WERI-Rb-1 (cell line): ENCODE data around the gene GMPR.

Experiments
- DNase-seq: peaks from one replicate; pipeline ENCODE4 v3.0.0-alpha.2; 2020
- H3K27ac ChIP-seq: fragments of 250-450 bp; sonication (Bioruptor Pico); 2 replicates; pipeline ENCODE4 v1.5.1; 2020; ENCODE audit warnings: mild to moderate bottlenecking, moderate library complexity
- H3K27me3 ChIP-seq: fragments of 250-450 bp; sonication (Bioruptor Pico); 2 replicates; pipeline ENCODE4 v1.5.1; 2021; ENCODE audit warnings: mild to moderate bottlenecking, low read depth, moderate library complexity; ENCODE audit not compliant: insufficient read depth, severe bottlenecking
- H3K36me3 ChIP-seq: fragments of 250-450 bp; sonication (Bioruptor Pico); 2 replicates; pipeline ENCODE4 v1.5.1; 2020; ENCODE audit warnings: mild to moderate bottlenecking, moderate library complexity
- H3K4me3 ChIP-seq: 2 replicates; pipeline ENCODE4 v1.5.1; 2011; ENCODE audit warnings: low read depth, mild to moderate bottlenecking, control low read depth, low read length
- H3K9me3 ChIP-seq: fragments of 250-450 bp; sonication (Bioruptor Pico); 2 replicates; pipeline ENCODE4 v1.5.1; 2021; ENCODE audit warnings: mild to moderate bottlenecking, moderate library complexity; ENCODE audit not compliant: severe bottlenecking
- TF ChIP-seq, protein P1 (sequence below): IDR thresholded peaks from 2 replicates; pipeline ENCODE4 v1.5.1; 2011; ENCODE audit warnings: low read depth, mild to moderate bottlenecking, control low read depth, inconsistent platforms, low read length

GMPR gene

GRCh38 chr6:16343593-16343992 lies 105.2 kb downstream of the GMPR start:
- no peaks in the 10 kb centered on the region for H3K36me3 ChIP-seq
- TF ChIP-seq, protein P1, sequence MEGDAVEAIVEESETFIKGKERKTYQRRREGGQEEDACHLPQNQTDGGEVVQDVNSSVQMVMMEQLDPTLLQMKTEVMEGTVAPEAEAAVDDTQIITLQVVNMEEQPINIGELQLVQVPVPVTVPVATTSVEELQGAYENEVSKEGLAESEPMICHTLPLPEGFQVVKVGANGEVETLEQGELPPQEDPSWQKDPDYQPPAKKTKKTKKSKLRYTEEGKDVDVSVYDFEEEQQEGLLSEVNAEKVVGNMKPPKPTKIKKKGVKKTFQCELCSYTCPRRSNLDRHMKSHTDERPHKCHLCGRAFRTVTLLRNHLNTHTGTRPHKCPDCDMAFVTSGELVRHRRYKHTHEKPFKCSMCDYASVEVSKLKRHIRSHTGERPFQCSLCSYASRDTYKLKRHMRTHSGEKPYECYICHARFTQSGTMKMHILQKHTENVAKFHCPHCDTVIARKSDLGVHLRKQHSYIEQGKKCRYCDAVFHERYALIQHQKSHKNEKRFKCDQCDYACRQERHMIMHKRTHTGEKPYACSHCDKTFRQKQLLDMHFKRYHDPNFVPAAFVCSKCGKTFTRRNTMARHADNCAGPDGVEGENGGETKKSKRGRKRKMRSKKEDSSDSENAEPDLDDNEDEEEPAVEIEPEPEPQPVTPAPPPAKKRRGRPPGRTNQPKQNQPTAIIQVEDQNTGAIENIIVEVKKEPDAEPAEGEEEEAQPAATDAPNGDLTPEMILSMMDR = no peak
- no peaks in the 10 kb centered on the region for H3K9me3 ChIP-seq
- H3K4me3 ChIP-seq = no peak overlapping the region
- H3K27me3 ChIP-seq = no peaks in the 10 kb centered on the region
- DNase-seq = no peak
- no peak overlapping the region for H3K27ac ChIP-seq

GRCh38 chr6:16344756-16345155 lies 106.4 kb downstream of the GMPR start:
- H3K27ac ChIP-seq = no peak overlapping the region
- H3K27me3 ChIP-seq = no peaks in the 10 kb centered on the region
- no peak for DNase-seq
- H3K36me3 ChIP-seq = no peaks in the 10 kb centered on the region
- H3K4me3 ChIP-seq = no peak overlapping the region
- TF ChIP-seq, protein P1 = no peak
- no peaks in the 10 kb centered on the region for H3K9me3 ChIP-seq
